GM10847 (cell line): ENCODE measurements around the gene FAAH.

ENCODE experiments used
- POLR2A ChIP-seq: IDR thresholded peaks from 2 replicates; pipeline ENCODE4 v1.6.1; 2011; ENCODE audit not compliant: insufficient read length; ENCODE audit errors: extremely low read depth

FAAH gene

GRCh38 chr1:46399307-46399706 lies 5.2 kb downstream of the FAAH start:
- no peak for TF ChIP-seq POLR2A

- no peak for TF ChIP-seq POLR2A
Measured at GRCh38 chr1:46400421-46400820, 6.3 kb downstream of the FAAH start.

- TF ChIP-seq POLR2A, result no peak
Measured at GRCh38 chr1:46401154-46401913, 7.2 kb downstream of the FAAH start.

- TF ChIP-seq POLR2A, result no peak
Measured at GRCh38 chr1:46401964-46402626, 8.0 kb downstream of the FAAH start.

GRCh38 chr1:46403916-46404315 lies 9.8 kb downstream of the FAAH start:
- TF ChIP-seq POLR2A, result no peak

GRCh38 chr1:46404482-46405196 lies 10.5 kb downstream of the FAAH start:
- TF ChIP-seq POLR2A, result no peak

GRCh38 chr1:46405197-46405555 lies 11.1 kb downstream of the FAAH start:
- no peak for TF ChIP-seq POLR2A

- TF ChIP-seq POLR2A, result no peak
Measured at GRCh38 chr1:46405724-46406123, 11.6 kb downstream of the FAAH start.

GRCh38 chr1:46406881-46407608 lies 12.9 kb downstream of the FAAH start:
- TF ChIP-seq POLR2A, result no peak

GRCh38 chr1:46407636-46408035 lies 13.5 kb downstream of the FAAH start:
- TF ChIP-seq POLR2A, result no peak

- TF ChIP-seq POLR2A, result no peak
Measured at GRCh38 chr1:46408356-46409062, 14.4 kb downstream of the FAAH start.

- no peak for TF ChIP-seq POLR2A
Measured at GRCh38 chr1:46409063-46409372, 14.9 kb downstream of the FAAH start.

- no peak for TF ChIP-seq POLR2A
Measured at GRCh38 chr1:46410156-46411009, 16.3 kb downstream of the FAAH start.

GRCh38 chr1:46411010-46411405 lies 16.9 kb downstream of the FAAH start:
- TF ChIP-seq POLR2A, result no peak
